ENCODE data around the gene DOHH.

DNA sequence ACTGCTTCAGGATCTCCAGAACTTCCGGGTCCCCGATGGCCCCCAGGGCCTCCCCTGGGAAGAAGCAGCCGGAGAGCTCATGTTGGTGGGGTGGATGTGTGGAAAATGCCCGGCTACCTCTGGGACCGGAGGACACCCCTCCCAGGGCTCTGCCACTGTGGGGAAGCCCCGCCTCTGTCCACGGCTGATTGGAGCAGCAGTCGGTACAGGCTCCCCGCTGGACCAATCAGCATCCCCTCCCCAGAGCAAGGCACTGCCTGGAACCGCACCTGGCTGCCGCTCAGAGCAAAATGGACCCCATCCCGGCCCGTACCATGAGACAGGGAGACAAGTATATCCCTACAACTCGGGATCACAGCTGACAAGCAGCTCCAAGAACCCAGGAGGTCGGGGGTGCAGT lies 6.4 kb downstream of the DOHH start:
- TF ChIP-seq, protein P1, sequence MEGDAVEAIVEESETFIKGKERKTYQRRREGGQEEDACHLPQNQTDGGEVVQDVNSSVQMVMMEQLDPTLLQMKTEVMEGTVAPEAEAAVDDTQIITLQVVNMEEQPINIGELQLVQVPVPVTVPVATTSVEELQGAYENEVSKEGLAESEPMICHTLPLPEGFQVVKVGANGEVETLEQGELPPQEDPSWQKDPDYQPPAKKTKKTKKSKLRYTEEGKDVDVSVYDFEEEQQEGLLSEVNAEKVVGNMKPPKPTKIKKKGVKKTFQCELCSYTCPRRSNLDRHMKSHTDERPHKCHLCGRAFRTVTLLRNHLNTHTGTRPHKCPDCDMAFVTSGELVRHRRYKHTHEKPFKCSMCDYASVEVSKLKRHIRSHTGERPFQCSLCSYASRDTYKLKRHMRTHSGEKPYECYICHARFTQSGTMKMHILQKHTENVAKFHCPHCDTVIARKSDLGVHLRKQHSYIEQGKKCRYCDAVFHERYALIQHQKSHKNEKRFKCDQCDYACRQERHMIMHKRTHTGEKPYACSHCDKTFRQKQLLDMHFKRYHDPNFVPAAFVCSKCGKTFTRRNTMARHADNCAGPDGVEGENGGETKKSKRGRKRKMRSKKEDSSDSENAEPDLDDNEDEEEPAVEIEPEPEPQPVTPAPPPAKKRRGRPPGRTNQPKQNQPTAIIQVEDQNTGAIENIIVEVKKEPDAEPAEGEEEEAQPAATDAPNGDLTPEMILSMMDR (IDR thresholded peaks at IDR 0.05), result no peak
- TF ChIP-seq POLR2A (IDR thresholded peaks at IDR 0.05) (no peak), POLR2AphosphoS5 (IDR thresholded peaks at IDR 0.05) (no peak)

Data from prostate gland (tissue), 2 donors.